Heart left ventricle (tissue), 16 donors: ENCODE results near the gene ADPRS. TPM values are rescaled to one million over a fixed set of nuclear protein-coding genes. Genes with fewer than 3 reads are reported as not detected.
A peak's percentile ranks its signal among the peaks of the same experiment; 100 is the strongest.

ENCODE experiments used
- ATAC-seq, 4 donors: fragments of 200-7000 bp; cut with Tn5 transposase; one replicate each; pipeline ENCODE4 v1.9.1; 2020 to 2022; ENCODE audit warnings: moderate library complexity in 4 of 4, mild to moderate bottlenecking in 3 of 4, moderate number of reproducible peaks in 1 of 4
- DNase-seq, 5 donors: peaks; one replicate each; pipeline ENCODE4 v3.0.0-alpha.2; 2020
- H3K27ac ChIP-seq, 12 donors: fragments of 200-600 bp; sonication (generic) in 4 of 12; one replicate each; pipeline versions ENCODE4 v1.5.0 to v1.8.0; 2016 to 2022; ENCODE audit warnings: mild to moderate bottlenecking in 2 of 12
- H3K27me3 ChIP-seq, 9 donors: fragments of 200-600 bp; sonication (generic) in 2 of 9; one replicate each; pipeline versions ENCODE4 v1.5.1 to v1.8.0; 2016 to 2022; ENCODE audit warnings: mild to moderate bottlenecking in 3 of 9
- H3K36me3 ChIP-seq, 9 donors: fragments of 200-600 bp; sonication (generic) in 2 of 9; one replicate each; pipeline versions ENCODE4 v1.5.0 to v1.8.0; 2018 to 2022; ENCODE audit warnings: mild to moderate bottlenecking in 2 of 9
- H3K4me1 ChIP-seq, 12 donors: fragments of 200-600 bp; sonication (generic) in 4 of 12; one replicate each; pipeline versions ENCODE4 v1.5.0 to v1.8.0; 2016 to 2022; ENCODE audit warnings: mild to moderate bottlenecking in 3 of 12
- H3K4me3 ChIP-seq, 12 donors: fragments of 200-600 bp; sonication (generic) in 4 of 12; one replicate each; pipeline versions ENCODE4 v1.5.0 to v1.8.0; 2017 to 2022; ENCODE audit warnings: mild to moderate bottlenecking in 9 of 12, moderate library complexity in 4 of 12
- H3K9me3 ChIP-seq, 12 donors: fragments of 200-600 bp; sonication (generic) in 4 of 12; one replicate each; pipeline versions ENCODE4 v1.5.0 to v1.8.0; 2016 to 2022; ENCODE audit warnings: mild to moderate bottlenecking in 1 of 12
- CTCF ChIP-seq, 12 donors: fragments of 200-600 bp; sonication (generic) in 4 of 12; IDR thresholded peaks; one replicate each; pipeline versions ENCODE4 v1.5.0 to v1.8.0; 2018 to 2022; ENCODE audit warnings: antibody characterized with exemption in 12 of 12, mild to moderate bottlenecking in 5 of 12
- POLR2A ChIP-seq, 2 donors: fragments of 450-650 bp; IDR thresholded peaks; one replicate each; pipeline ENCODE4 v1.6.1; 2017; ENCODE audit warnings: antibody characterized with exemption in 2 of 2, mild to moderate bottlenecking in 2 of 2, moderate library complexity in 2 of 2
- WGBS, 4 donors: extraction: QIAGEN DNeasy Blood & Tissue Kit in 2 of 4; methylation state at CpG; one replicate each; pipeline versions ENCODE4 v1.1.5 to v1.1.7; 2013 to 2018; 5-methylcytosine and 5-hydroxymethylcytosine counted together
- intact Hi-C, 10 donors: fragments of 100-400 bp; cut with DNase I; formaldehyde crosslinking; loops; one replicate each; pipeline versions ENCODE4 v1.11.1 to v1.14.2; 2022
- polyA plus RNA-seq, 2 donors: library from polyadenylated mRNA; stranded (reverse); fragments of 200-250 nt; gene quantifications; one replicate each; pipeline ENCODE4 v1.2.3, GENCODE V29; 2013
- total RNA-seq, 9 donors: library from RNA; depleted of rRNA in 2 of 9; stranded (reverse); fragments of >200 nt in 2 of 9; fragmentation: NEBNext Ultra II Directional in 3 of 9; extraction: Animal tissue kit (Norgen Biotek cat#: 25700) in 3 of 9; gene quantifications; one replicate each; pipeline versions ENCODE4 v1.1.0 to v1.2.4, GENCODE V29; 2016 to 2023
- donor health status: ischemic (EF 13 %, LVEDD 7.1; RV severe dilation, severe dysfunction).
- donor health status: healthy with polysubstance abuse.
- donor health status: DM: no; HTN: yes; CAD: no.
- donor health status: DM: no; HTN: no; CAD: no.
- donor health status: ischemic (EF 25% LVEDD 6.9; RV normal size, moderate dysfunction).
- donor health status: ischemic (EF 25% LVEDD 5.7; RV mildly dilated, moderate dysfunction).
- donor health status: healthy.
- donor health status: DM: yes; HTN: yes; CAD: no.
- donor health status: ischemic (EF 35%, LVEDD 5.7; RV mildly dilated, moderate dysfunction).
- donor health status: nonischemic (EF 11% LVEDD 7.7; RV severe dilation, severe dysfunction).
- donor health status: DM: yes; HTN: yes; CAD: no.
- donor health status: PGD.
- donor health status: ischemic (EF 29% LVEDD 5.4; RV normal size, mild dysfunction).
- donor health status: nonischemic (EF 23%, LVEDD 6.1; RV moderate dilation, normal function).

ADPRS gene
- total and polyA plus RNA-seq, 11 donors, result 11.3 to 49.0 (median 18.2) TPM

GRCh38 chr1:36111151-36111550 is 22.5 kb downstream of the ADPRS start:
- H3K4me3 ChIP-seq, result no peak overlapping the region
- no peaks in the 10 kb centered on the region for H3K36me3 ChIP-seq
- no peak for ATAC-seq
- no peak for DNase-seq
- peaks cover 0 to 9% (median 0%) of the 10 kb centered on the region in 12 donors for H3K4me1 ChIP-seq
- H3K27me3 ChIP-seq, result no peaks in the 10 kb centered on the region
- H3K27ac ChIP-seq, result no peak overlapping the region
- H3K9me3 ChIP-seq, result no peaks in the 10 kb centered on the region
- TF ChIP-seq POLR2A (IDR thresholded peaks at IDR 0.05) (no peak), CTCF (IDR thresholded peaks at IDR 0.05) (no peak)
- intact Hi-C loops, result no loop called here
- 62 to 74% (median 68%) methylated on average over 4 of the region's 4 CpGs for WGBS, 4 donors

GRCh38 chr1:36112823-36113222 is 24.1 kb downstream of the ADPRS start:
- intact Hi-C loops, result no loop called here
- H3K4me1 ChIP-seq, result peaks cover 0 to 13% (median 0%) of the 10 kb centered on the region in 12 donors
- 82 to 89% (median 88%) methylated on average over 9 of the region's 9 CpGs for WGBS, 4 donors
- ATAC-seq (no peak), DNase-seq (no peak)
- H3K4me3 ChIP-seq, result no peak overlapping the region
- H3K9me3 ChIP-seq, result no peaks in the 10 kb centered on the region
- no peak overlapping the region for H3K27ac ChIP-seq
- H3K36me3 ChIP-seq, result no peaks in the 10 kb centered on the region
- TF ChIP-seq POLR2A (IDR thresholded peaks at IDR 0.05), result no peak
- no peak for TF ChIP-seq CTCF (IDR thresholded peaks at IDR 0.05)
- no peaks in the 10 kb centered on the region for H3K27me3 ChIP-seq

- ATAC-seq (no peak), DNase-seq (no peak)
- Histone ChIP-seq H3K27me3 (no peaks in the 10 kb centered on the region), H3K27ac (peak overlapping the region in 1 of 12 donors; percentile 72), H3K36me3 (no peaks in the 10 kb centered on the region), H3K4me3 (no peak overlapping the region), H3K9me3 (no peaks in the 10 kb centered on the region), H3K4me1 (peaks cover 0 to 15% (median 0%) of the 10 kb centered on the region in 12 donors)
- intact Hi-C loops, result no loop called here
- 67 to 79% (median 69%) methylated on average over 5 of the region's 5 CpGs for WGBS, 4 donors
- TF ChIP-seq CTCF (IDR thresholded peaks at IDR 0.05) (no peak), POLR2A (IDR thresholded peaks at IDR 0.05) (no peak)
Observed at GRCh38 chr1:36114371-36114770, 25.7 kb downstream of the ADPRS start.

GRCh38 chr1:36115200-36115669 is 26.5 kb downstream of the ADPRS start:
- WGBS, 4 donors, result 62 to 87% (median 63%) methylated on average over 7 to 18 of the region's 18 CpGs
- no peak overlapping the region for H3K4me3 ChIP-seq

More at GRCh38 chr1:36115200-36115669, 26.5 kb downstream of the ADPRS start:
- Histone ChIP-seq H3K27ac (peak overlapping the region in 5 of 12 donors; percentile 23 to 72 (median 37)), H3K36me3 (no peaks in the 10 kb centered on the region), H3K4me1 (peaks cover 0 to 23% (median 0%) of the 10 kb centered on the region in 12 donors), H3K9me3 (no peaks in the 10 kb centered on the region), H3K27me3 (no peaks in the 10 kb centered on the region)
- DNase-seq (no peak), ATAC-seq (peak; percentile 25 to 72 (median 64))
- intact Hi-C loops, result no loop called here
- TF ChIP-seq CTCF (IDR thresholded peaks at IDR 0.05) (no peak), POLR2A (IDR thresholded peaks at IDR 0.05) (no peak)
